ENCODE measurements around the gene PLAC1.

DNA sequence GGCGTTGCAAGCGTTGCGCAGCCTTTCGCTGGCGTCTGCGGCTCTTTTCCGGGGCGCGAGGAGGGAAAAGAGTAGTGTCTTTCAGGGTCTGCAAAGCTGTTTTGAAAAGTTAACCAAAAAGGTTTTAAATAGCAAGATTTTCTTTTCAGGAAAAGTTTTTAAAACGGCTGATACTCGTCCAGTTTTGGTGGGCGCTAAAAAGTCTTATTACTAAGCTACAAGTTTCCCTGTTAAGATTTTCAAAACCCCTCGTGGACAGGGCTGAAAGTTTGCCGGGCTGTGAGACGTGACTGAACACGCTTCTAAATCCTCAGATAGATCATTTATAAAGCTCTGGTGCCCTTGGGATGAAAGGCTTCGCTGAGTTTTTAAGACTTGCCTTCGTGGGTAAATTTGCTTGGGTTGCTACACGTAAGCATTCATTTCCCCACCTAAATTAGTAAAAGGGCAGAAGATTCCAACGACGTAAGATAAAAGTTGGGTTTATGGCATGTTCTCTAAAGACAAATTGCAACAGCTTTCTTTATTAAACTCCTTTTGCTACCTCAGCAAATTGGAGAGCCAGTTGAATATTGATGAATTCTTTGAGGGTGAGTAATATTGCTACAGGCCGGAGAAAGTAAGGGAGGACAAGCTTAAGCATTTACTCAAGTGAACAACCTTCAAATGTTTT, 106.8 kb downstream of the PLAC1 start:
- TF ChIP-seq CTCF (IDR thresholded peaks at IDR 0.05) (no peak), POLR2A (IDR thresholded peaks at IDR 0.05) (no peak), EP300 (IDR thresholded peaks at IDR 0.05) (no peak)

Data from ovary (tissue), 3 donors.